HL-60 (cell line): ENCODE data around the gene GNB2.
"Not testable (repeated sequence)": the region's sequence is repeated elsewhere in the genome, so short reads cannot be mapped to it uniquely, and the experiment has no call there.

Experiments
- DNase-seq, 2 experiments: peaks; one replicate each; pipeline ENCODE4 v3.0.0-alpha.2; 2010 to 2020; ENCODE audit warnings: low read depth in 1 of 2, low spot score in 1 of 2
- H3K27ac ChIP-seq: fragments of 250-450 bp; sonication (Bioruptor Pico); replicated peaks from 2 replicates; pipeline ENCODE4 v1.5.1; 2020; ENCODE audit warnings: mild to moderate bottlenecking, moderate library complexity
- H3K27me3 ChIP-seq: fragments of 250-450 bp; sonication (Bioruptor Pico); 2 replicates; pipeline ENCODE4 v1.5.1; 2021; ENCODE audit warnings: mild to moderate bottlenecking, moderate library complexity; ENCODE audit not compliant: insufficient read depth, poor library complexity, severe bottlenecking
- H3K4me3 ChIP-seq: replicated peaks from 2 replicates; pipeline ENCODE4 v1.5.1; 2011; ENCODE audit warnings: mild to moderate bottlenecking, control low read depth, low read length; ENCODE audit not compliant: insufficient read depth
- CTCF ChIP-seq: IDR thresholded peaks from one replicate; pipeline ENCODE4 v1.5.1; 2011; ENCODE audit warnings: low read length, control low read depth, inconsistent platforms; ENCODE audit not compliant: insufficient read depth
- GABPA ChIP-seq: IDR thresholded peaks from 2 replicates; pipeline ENCODE4 v1.6.1; 2012; ENCODE audit warnings: low read depth
- POLR2AphosphoS5 ChIP-seq: IDR thresholded peaks from 2 replicates; pipeline ENCODE4 v1.6.1; 2012; ENCODE audit warnings: low read depth
- SPI1 ChIP-seq: IDR thresholded peaks from 2 replicates; pipeline ENCODE4 v1.6.1; 2012; ENCODE audit warnings: low read depth, mild to moderate bottlenecking, borderline replicate concordance
- TF ChIP-seq, protein P1 (sequence below): IDR thresholded peaks from 2 replicates; pipeline ENCODE4 v1.6.1; 2012; ENCODE audit warnings: low read depth; ENCODE audit not compliant: insufficient replicate concordance

The GNB2 gene

DNA sequence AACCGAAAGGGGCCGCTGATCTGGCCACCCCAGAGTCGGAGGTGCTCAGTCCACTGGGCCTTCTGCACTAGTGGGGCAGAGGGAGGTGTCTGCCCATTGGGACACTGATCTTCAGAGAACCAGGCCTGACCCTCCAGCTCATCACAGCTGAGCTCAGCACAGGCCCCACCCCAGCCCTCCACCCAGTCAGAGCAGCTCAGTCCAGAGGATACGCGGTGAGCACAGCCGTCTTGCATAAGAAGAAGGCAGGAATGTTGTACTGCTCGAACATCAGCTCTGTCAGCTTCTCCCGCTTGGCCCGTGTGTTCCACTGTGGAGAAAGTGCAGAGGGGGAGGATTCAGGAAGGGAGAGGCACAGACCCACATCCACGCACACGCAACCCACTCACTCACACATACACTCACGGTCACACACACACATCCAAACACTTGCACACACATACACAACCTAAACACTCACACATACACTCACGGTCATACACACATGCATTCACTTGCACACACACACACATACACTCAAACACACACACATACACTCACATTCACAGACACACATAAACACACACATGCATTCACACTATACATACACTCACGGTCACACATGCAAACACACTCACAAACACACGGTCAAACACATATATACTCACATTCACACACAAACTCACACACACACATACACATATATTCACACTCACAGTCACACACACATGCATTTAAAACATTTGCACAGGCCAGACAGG is 23.5 kb upstream of the GNB2 start:
- TF ChIP-seq CTCF (no peak), SPI1 (no peak), POLR2AphosphoS5 (no peak), GABPA (no peak)
- TF ChIP-seq, protein P1, sequence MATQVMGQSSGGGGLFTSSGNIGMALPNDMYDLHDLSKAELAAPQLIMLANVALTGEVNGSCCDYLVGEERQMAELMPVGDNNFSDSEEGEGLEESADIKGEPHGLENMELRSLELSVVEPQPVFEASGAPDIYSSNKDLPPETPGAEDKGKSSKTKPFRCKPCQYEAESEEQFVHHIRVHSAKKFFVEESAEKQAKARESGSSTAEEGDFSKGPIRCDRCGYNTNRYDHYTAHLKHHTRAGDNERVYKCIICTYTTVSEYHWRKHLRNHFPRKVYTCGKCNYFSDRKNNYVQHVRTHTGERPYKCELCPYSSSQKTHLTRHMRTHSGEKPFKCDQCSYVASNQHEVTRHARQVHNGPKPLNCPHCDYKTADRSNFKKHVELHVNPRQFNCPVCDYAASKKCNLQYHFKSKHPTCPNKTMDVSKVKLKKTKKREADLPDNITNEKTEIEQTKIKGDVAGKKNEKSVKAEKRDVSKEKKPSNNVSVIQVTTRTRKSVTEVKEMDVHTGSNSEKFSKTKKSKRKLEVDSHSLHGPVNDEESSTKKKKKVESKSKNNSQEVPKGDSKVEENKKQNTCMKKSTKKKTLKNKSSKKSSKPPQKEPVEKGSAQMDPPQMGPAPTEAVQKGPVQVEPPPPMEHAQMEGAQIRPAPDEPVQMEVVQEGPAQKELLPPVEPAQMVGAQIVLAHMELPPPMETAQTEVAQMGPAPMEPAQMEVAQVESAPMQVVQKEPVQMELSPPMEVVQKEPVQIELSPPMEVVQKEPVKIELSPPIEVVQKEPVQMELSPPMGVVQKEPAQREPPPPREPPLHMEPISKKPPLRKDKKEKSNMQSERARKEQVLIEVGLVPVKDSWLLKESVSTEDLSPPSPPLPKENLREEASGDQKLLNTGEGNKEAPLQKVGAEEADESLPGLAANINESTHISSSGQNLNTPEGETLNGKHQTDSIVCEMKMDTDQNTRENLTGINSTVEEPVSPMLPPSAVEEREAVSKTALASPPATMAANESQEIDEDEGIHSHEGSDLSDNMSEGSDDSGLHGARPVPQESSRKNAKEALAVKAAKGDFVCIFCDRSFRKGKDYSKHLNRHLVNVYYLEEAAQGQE = no peak
- DNase-seq = no peak
- Histone ChIP-seq H3K4me3 (no peak overlapping the region), H3K27ac (no peak overlapping the region), H3K27me3 (peaks cover 2% of the 10 kb centered on the region)

DNA sequence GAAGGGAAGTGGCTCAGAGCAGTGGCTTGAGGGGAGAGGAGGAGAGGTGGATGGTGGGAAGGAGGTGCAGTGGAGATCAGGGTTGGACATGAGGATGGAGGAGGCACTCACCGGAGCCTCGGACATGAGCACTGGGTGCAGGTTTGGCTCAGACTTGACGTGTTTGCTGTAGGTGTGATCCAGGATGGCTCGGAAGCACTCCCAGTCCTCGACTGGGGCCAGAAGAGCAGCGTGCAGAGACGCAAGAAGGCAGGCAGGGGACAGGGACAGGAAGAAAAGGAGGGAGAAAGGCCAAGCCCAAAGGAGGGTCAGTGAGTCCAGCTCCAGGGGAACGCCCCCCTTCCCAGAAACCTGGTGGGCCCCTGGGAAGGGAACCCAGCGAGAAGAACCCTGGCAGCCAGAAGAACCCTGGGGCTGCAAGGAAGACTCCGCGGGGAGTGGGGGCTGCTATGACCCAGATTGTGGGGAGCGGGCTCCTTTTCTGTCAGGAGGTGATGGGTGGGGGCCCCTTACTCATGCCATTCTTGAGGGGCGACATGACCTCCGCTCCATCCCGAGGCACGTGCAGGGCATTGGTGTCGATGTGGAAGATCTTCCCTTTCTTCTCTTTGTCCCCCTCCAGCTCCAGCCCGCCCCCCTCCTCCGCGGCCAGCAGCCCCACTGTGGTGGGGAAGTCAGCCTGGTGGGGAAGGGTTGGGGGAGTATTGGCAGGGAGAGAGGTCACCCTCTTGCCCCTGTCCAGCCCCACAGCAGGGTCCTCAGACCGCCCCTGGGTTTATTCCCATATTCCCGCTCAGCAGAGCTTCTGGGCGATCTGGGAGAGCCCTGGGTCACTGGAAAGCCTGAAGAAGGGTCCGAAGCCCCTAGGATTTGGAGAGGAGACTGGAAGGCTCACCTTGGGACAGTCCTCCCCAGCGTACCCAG is 18.4 kb upstream of the GNB2 start:
- no peak for TF ChIP-seq GABPA
- TF ChIP-seq CTCF = no peak
- no peak for TF ChIP-seq SPI1
- no peak for TF ChIP-seq POLR2AphosphoS5
- TF ChIP-seq, protein P1 = no peak
- H3K4me3 ChIP-seq = no peak overlapping the region
- H3K27me3 ChIP-seq = peaks cover 18% of the 10 kb centered on the region
- H3K27ac ChIP-seq = no peak overlapping the region
- DNase-seq = no peak

DNA sequence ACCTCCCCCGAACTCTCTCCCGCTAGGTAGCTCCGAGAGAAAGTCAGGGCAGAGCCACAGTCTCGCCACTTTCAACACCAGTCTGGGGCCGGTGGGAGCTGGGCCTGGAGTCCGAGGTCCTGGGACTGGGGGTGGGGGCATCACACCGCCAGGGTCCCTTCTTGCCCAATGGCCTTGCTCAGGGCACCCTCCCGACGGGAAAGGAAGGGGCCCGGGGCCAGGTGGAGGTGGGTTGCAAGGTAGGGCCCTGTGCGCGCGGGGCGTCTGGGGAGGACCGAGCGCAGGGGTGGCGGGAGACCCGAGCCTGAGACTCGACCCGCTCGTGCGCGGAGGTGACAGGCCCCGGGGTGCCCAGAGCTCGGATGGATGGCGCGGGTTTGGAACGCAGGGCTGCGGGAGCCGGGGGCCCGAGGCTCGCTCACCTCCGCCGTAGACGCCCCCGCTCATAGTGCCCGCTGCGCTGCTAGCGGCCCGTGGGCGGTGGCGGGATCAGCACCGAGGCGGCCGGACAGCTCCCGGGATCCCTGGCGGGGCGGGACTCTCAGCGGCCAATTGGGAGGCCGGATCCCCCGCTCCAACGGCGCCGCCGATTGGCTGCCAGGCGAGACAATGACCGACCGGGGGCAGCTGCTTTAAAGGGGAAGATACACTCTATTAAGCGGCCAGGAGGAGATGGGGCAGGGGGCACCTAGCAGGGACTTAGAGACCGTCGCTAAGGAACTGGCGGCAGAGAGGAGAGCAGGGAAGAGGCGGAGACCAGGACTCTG is 17.4 kb upstream of the GNB2 start, which contains the start of gene ACTL6B:
Gene ACTL6B (minus strand): TSS at position 541 of the 767 bp plus-strand sequence. CDS start 94 bp downstream, at position 447.
- no peak for DNase-seq
- Histone ChIP-seq H3K4me3 (no peak within 1 kb of the TSS), H3K27ac (no peak within 1 kb of the TSS), H3K27me3 (peaks cover 18% of the 10 kb centered on the region)
- TF ChIP-seq, protein P1 = peak; percentile 98
- no peak for TF ChIP-seq CTCF

DNA sequence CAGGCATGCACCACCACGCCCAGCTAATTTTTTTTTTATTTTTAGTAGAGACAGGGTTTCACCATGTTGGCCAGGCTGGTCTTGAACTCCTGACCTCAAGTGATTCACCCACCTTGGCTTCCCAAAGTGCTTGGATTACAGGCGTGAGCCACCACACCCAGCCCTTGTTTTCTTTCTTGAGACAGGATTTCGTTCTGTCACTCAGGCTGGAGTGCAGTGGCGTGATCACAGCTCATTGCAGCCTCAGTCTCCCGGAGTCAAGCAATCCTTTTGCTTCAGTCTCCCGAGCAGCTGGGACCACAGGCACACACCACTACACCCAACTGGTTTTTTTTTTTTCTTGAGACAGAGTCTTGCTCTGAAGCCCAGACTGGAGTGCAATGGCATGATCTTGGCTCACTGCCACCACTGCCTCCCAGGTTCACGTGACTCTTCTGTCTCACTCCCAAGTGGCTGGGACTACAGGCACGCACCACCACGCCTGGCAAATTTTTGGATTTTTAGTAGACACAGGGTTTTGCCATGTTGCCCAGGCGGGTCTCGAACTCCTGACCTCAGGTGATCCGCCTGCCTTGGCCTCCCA is 11.3 kb upstream of the GNB2 start:
- H3K27ac ChIP-seq, DNase-seq, H3K4me3 ChIP-seq, H3K27me3 ChIP-seq: not testable (repeated sequence)
